Suprapubic skin (tissue), 4 donors: ENCODE results near the gene RNF220. TPM values are rescaled to one million over a fixed set of nuclear protein-coding genes. Genes with fewer than 3 reads are reported as not detected.

Source experiments
- DNase-seq, 2 donors: peaks; one replicate each; pipeline ENCODE4 v3.0.0-alpha.2; 2019; ENCODE audit warnings: low spot score in 2 of 2
- H3K27ac ChIP-seq: fragments of 200-600 bp; sonication (generic); one replicate; pipeline ENCODE4 v1.5.1; 2019
- H3K27me3 ChIP-seq: fragments of 200-600 bp; sonication (generic); one replicate; pipeline ENCODE4 v1.5.1; 2019
- H3K36me3 ChIP-seq: fragments of 200-600 bp; sonication (generic); one replicate; pipeline ENCODE4 v1.5.1; 2019
- H3K4me1 ChIP-seq: fragments of 200-600 bp; sonication (generic); one replicate; pipeline ENCODE4 v1.5.1; 2019
- H3K4me3 ChIP-seq: fragments of 200-600 bp; sonication (generic); one replicate; pipeline ENCODE4 v1.5.1; 2019; ENCODE audit warnings: mild to moderate bottlenecking
- H3K9me3 ChIP-seq: fragments of 200-600 bp; sonication (generic); one replicate; pipeline ENCODE4 v1.5.1; 2019
- CTCF ChIP-seq, 2 donors: fragments of 200-600 bp in 1 of 2; fragments of 450-650 bp in 1 of 2; sonication (generic) in 1 of 2; IDR thresholded peaks; one replicate each; pipeline ENCODE4 v1.5.1; 2016 to 2019; ENCODE audit warnings: antibody characterized with exemption in 2 of 2, mild to moderate bottlenecking in 1 of 2, moderate library complexity in 1 of 2
- EP300 ChIP-seq: sonication (generic); formaldehyde crosslinking; IDR thresholded peaks from one replicate; pipeline ENCODE4 v1.6.1; 2017; ENCODE audit warnings: antibody characterized with exemption
- POLR2A ChIP-seq, 2 donors: fragments of 450-650 bp; IDR thresholded peaks; one replicate each; pipeline ENCODE4 v1.6.1; 2017; ENCODE audit warnings: antibody characterized with exemption in 2 of 2, mild to moderate bottlenecking in 2 of 2, moderate library complexity in 2 of 2
- POLR2AphosphoS5 ChIP-seq, 3 donors: sonication (generic); formaldehyde crosslinking; IDR thresholded peaks; one replicate each; pipeline ENCODE4 v1.6.1; 2017; ENCODE audit warnings: antibody characterized with exemption in 3 of 3
- WGBS: methylation state at CpG from one replicate; pipeline ENCODE4 v1.1.5; 2018; 5-methylcytosine and 5-hydroxymethylcytosine counted together
- total RNA-seq, 4 donors: library from RNA; depleted of rRNA; stranded (reverse); fragments of >200 nt; gene quantifications; one replicate each; pipeline ENCODE4 v1.1.0, GENCODE V29; 2016

Gene RNF220
- total RNA-seq, 4 donors from 2014 or later, result 79.4 to 124 (median 99.5) TPM

- H3K4me3 ChIP-seq, result no peak overlapping the region
- no peak for DNase-seq
- H3K36me3 ChIP-seq, result no peaks in the 10 kb centered on the region
- no peak overlapping the region for H3K27ac ChIP-seq
- no peaks in the 10 kb centered on the region for H3K9me3 ChIP-seq
- TF ChIP-seq POLR2AphosphoS5 (IDR thresholded peaks at IDR 0.05), result no peak
- H3K4me1 ChIP-seq, result no peaks in the 10 kb centered on the region
- WGBS, result 74% methylated on average over 5 of the region's 5 CpGs
- no peaks in the 10 kb centered on the region for H3K27me3 ChIP-seq
Observed at GRCh38 chr1:44436401-44437106, 31.5 kb downstream of the RNF220 start.

GRCh38 chr1:44437107-44437716 lies 32.2 kb downstream of the RNF220 start:
- 75% methylated on average over 8 of the region's 8 CpGs for WGBS
- Histone ChIP-seq H3K27me3 (no peaks in the 10 kb centered on the region), H3K4me3 (no peak overlapping the region), H3K4me1 (no peaks in the 10 kb centered on the region), H3K9me3 (no peaks in the 10 kb centered on the region), H3K27ac (no peak overlapping the region), H3K36me3 (no peaks in the 10 kb centered on the region)
- TF ChIP-seq POLR2AphosphoS5 (IDR thresholded peaks at IDR 0.05) (no peak), EP300 (no peak), CTCF (IDR thresholded peaks at IDR 0.05) (no peak), POLR2A (IDR thresholded peaks at IDR 0.05) (no peak)
- no peak for DNase-seq

- H3K4me1 ChIP-seq, result no peaks in the 10 kb centered on the region
Observed at GRCh38 chr1:44442791-44443190, 37.7 kb downstream of the RNF220 start.

GRCh38 chr1:44447051-44447810 lies 42.2 kb downstream of the RNF220 start:
- 89% methylated on average over 6 of the region's 6 CpGs for WGBS
- TF ChIP-seq EP300, result no peak
- no peak for TF ChIP-seq POLR2AphosphoS5 (IDR thresholded peaks at IDR 0.05)
- no peak for TF ChIP-seq CTCF (IDR thresholded peaks at IDR 0.05)
- no peak for TF ChIP-seq POLR2A (IDR thresholded peaks at IDR 0.05)
- Histone ChIP-seq H3K36me3 (no peaks in the 10 kb centered on the region), H3K9me3 (no peaks in the 10 kb centered on the region), H3K4me1 (no peaks in the 10 kb centered on the region), H3K27me3 (no peaks in the 10 kb centered on the region), H3K27ac (no peak overlapping the region), H3K4me3 (no peak overlapping the region)
- DNase-seq, result no peak

More at GRCh38 chr1:44442791-44443190, 37.7 kb downstream of the RNF220 start:
- WGBS, result 73% methylated on average over 1 of the region's 1 CpG
- H3K4me3 ChIP-seq, result no peak overlapping the region
- no peaks in the 10 kb centered on the region for H3K9me3 ChIP-seq
- H3K27ac ChIP-seq, result no peak overlapping the region
- no peaks in the 10 kb centered on the region for H3K27me3 ChIP-seq
- H3K36me3 ChIP-seq, result no peaks in the 10 kb centered on the region
- DNase-seq, result no peak
- TF ChIP-seq POLR2AphosphoS5 (IDR thresholded peaks at IDR 0.05) (no peak), POLR2A (IDR thresholded peaks at IDR 0.05) (no peak), CTCF (IDR thresholded peaks at IDR 0.05) (no peak), EP300 (no peak)

GRCh38 chr1:44453798-44454349 lies 48.8 kb downstream of the RNF220 start:
- no peaks in the 10 kb centered on the region for H3K9me3 ChIP-seq
- peaks cover 20% of the 10 kb centered on the region for H3K27me3 ChIP-seq
- TF ChIP-seq POLR2A (IDR thresholded peaks at IDR 0.05) (no peak), POLR2AphosphoS5 (IDR thresholded peaks at IDR 0.05) (no peak), CTCF (IDR thresholded peaks at IDR 0.05) (no peak), EP300 (no peak)
- no peak for DNase-seq
- H3K27ac ChIP-seq, result no peak overlapping the region
- H3K36me3 ChIP-seq, result no peaks in the 10 kb centered on the region
- no peaks in the 10 kb centered on the region for H3K4me1 ChIP-seq
- no peak overlapping the region for H3K4me3 ChIP-seq
